Measurements from ENCODE around the gene ABCA2. TPM values are rescaled to one million over a fixed set of nuclear protein-coding genes. Genes with fewer than 3 reads are reported as not detected.

ABCA2 gene
- total RNA-seq, 1 donor from 2014 or later = 62.4 TPM

DNA sequence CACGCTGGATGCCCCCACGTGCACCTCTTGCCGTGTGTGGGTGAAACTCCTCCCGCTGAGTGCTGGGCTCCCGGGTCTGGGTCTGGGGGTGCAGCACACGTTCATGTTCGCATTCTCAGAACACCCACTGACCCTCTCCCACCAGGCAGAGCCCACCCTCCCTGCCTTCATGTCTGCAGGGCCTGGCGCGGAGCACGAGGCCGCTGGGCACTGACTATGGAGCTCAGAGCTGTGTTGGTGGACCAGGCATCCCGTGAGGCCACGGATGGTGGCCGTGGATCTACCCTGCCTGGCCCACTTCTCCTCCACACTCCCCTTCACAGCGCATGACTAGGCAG, 67.1 kb downstream of the ABCA2 start:
- Mint-ChIP-seq H3K36me3 (ENCODE audit: low read depth) (no peaks in the 10 kb centered on the region), H3K27me3 (ENCODE audit: low read depth) (peaks cover 2% of the 10 kb centered on the region), H3K4me3 (ENCODE audit: unreplicated experiment) (no peak overlapping the region), H3K27ac (ENCODE audit: unreplicated experiment) (no peak overlapping the region), H3K4me1 (ENCODE audit: low read depth) (no peaks in the 10 kb centered on the region), H3K9me3 (ENCODE audit: low read depth) (peaks cover 3% of the 10 kb centered on the region)
- DNase-seq (ENCODE audit: low spot score) = no peak
- TF ChIP-seq, protein P1, sequence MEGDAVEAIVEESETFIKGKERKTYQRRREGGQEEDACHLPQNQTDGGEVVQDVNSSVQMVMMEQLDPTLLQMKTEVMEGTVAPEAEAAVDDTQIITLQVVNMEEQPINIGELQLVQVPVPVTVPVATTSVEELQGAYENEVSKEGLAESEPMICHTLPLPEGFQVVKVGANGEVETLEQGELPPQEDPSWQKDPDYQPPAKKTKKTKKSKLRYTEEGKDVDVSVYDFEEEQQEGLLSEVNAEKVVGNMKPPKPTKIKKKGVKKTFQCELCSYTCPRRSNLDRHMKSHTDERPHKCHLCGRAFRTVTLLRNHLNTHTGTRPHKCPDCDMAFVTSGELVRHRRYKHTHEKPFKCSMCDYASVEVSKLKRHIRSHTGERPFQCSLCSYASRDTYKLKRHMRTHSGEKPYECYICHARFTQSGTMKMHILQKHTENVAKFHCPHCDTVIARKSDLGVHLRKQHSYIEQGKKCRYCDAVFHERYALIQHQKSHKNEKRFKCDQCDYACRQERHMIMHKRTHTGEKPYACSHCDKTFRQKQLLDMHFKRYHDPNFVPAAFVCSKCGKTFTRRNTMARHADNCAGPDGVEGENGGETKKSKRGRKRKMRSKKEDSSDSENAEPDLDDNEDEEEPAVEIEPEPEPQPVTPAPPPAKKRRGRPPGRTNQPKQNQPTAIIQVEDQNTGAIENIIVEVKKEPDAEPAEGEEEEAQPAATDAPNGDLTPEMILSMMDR (IDR thresholded peaks at IDR 0.05) = no peak

DNA sequence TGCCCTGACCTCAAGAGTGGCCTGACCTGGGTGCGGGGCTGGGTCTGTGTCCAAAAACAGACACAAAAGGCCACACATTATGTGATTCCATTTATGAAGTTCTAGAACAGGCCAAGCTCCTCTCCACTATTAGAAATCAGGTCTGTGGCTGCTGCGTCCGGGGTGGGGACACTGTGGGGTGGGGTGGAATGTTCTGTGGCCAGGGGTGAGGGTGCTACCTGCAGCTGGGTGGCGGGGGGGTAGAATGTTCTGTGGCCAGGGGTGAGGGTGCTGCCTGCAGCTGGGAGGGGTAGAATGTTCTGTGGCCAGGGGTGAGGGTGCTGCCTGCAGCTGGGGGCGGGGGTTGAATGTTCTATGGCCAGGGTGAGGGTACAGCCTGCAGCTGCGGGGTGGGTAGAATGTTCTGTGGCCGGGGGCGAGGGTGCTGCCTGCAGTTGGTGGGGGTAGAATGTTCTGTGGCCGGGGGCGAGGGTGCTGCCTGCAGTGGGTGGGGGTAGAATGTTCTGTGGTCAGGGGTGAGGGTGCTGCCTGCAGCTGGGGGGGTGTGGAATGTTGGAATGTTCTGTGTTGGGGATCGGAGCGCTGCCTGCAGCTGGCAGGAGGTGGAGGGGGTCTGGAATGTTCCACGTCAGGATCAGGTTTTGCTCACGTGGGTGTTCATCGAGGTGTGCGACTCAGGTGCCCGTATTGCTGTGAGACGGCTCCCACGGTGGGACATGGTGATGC, 67.7 kb downstream of the ABCA2 start:
- H3K4me3 Mint-ChIP-seq (ENCODE audit: unreplicated experiment) = no peak overlapping the region
- H3K9me3 Mint-ChIP-seq (ENCODE audit: low read depth) = peaks cover 3% of the 10 kb centered on the region
- H3K27me3 Mint-ChIP-seq (ENCODE audit: low read depth) = no peaks in the 10 kb centered on the region
- TF ChIP-seq, protein P1 (IDR thresholded peaks at IDR 0.05) = no peak
- no peak for DNase-seq (ENCODE audit: low spot score)
- no peak overlapping the region for H3K27ac Mint-ChIP-seq (ENCODE audit: unreplicated experiment)
- no peaks in the 10 kb centered on the region for H3K36me3 Mint-ChIP-seq (ENCODE audit: low read depth)
- H3K4me1 Mint-ChIP-seq (ENCODE audit: low read depth) = no peaks in the 10 kb centered on the region

- no peak overlapping the region for H3K4me3 Mint-ChIP-seq (ENCODE audit: unreplicated experiment)
- H3K36me3 Mint-ChIP-seq (ENCODE audit: low read depth) = no peaks in the 10 kb centered on the region
- peak overlapping the region; percentile 17 for H3K27ac Mint-ChIP-seq (ENCODE audit: unreplicated experiment)
Observed at GRCh38 chr9:136958898-136959850, 68.9 kb downstream of the ABCA2 start.

GRCh38 chr9:136958473-136958872, 69.6 kb downstream of the ABCA2 start:
- TF ChIP-seq, protein P1 (IDR thresholded peaks at IDR 0.05) = no peak
- Mint-ChIP-seq H3K27ac (ENCODE audit: unreplicated experiment) (no peak overlapping the region), H3K27me3 (ENCODE audit: low read depth) (peaks cover 2% of the 10 kb centered on the region), H3K4me3 (ENCODE audit: unreplicated experiment) (no peak overlapping the region), H3K36me3 (ENCODE audit: low read depth) (no peaks in the 10 kb centered on the region), H3K9me3 (ENCODE audit: low read depth) (peaks cover 3% of the 10 kb centered on the region), H3K4me1 (ENCODE audit: low read depth) (no peaks in the 10 kb centered on the region)
- no peak for DNase-seq (ENCODE audit: low spot score)

More at GRCh38 chr9:136958898-136959850, 68.9 kb downstream of the ABCA2 start:
- H3K9me3 Mint-ChIP-seq (ENCODE audit: low read depth) = peaks cover 3% of the 10 kb centered on the region
- TF ChIP-seq, protein P1 (IDR thresholded peaks at IDR 0.05) = no peak
- peaks cover 2% of the 10 kb centered on the region for H3K27me3 Mint-ChIP-seq (ENCODE audit: low read depth)
- no peak for DNase-seq (ENCODE audit: low spot score)
- H3K4me1 Mint-ChIP-seq (ENCODE audit: low read depth) = no peaks in the 10 kb centered on the region

GRCh38 chr9:136957901-136958300, 70.1 kb downstream of the ABCA2 start:
- peaks cover 3% of the 10 kb centered on the region for H3K9me3 Mint-ChIP-seq (ENCODE audit: low read depth)
- no peak for DNase-seq (ENCODE audit: low spot score)
- H3K27me3 Mint-ChIP-seq (ENCODE audit: low read depth) = peaks cover 2% of the 10 kb centered on the region
- no peak overlapping the region for H3K4me3 Mint-ChIP-seq (ENCODE audit: unreplicated experiment)
- H3K36me3 Mint-ChIP-seq (ENCODE audit: low read depth) = no peaks in the 10 kb centered on the region
- TF ChIP-seq, protein P1 (IDR thresholded peaks at IDR 0.05) = no peak
- no peaks in the 10 kb centered on the region for H3K4me1 Mint-ChIP-seq (ENCODE audit: low read depth)
- no peak overlapping the region for H3K27ac Mint-ChIP-seq (ENCODE audit: unreplicated experiment)

Measured in chondrocyte (in vitro differentiated cells).